Stimulated activated naive CD4-positive, alpha-beta T cell (primary cell): ENCODE results near the gene TBL1Y.
"Not testable (repeated sequence)": the region's sequence is repeated elsewhere in the genome, so short reads cannot be mapped to it uniquely, and the experiment has no call there.

Source experiments
- DNase-seq, 6 experiments: peaks; one replicate each; lab custom pipeline; 2025; lab: John Stamatoyannopoulos, UW

The TBL1Y gene

GRCh38 chrY:6972271-6972887 is 61.9 kb downstream of the TBL1Y start:
- DNase-seq, result no peak

- DNase-seq, result no peak
These were observed 64.5 kb downstream of the TBL1Y start for GRCh38 chrY:6974971-6975370.

- no peak for DNase-seq
These were observed 67.3 kb downstream of the TBL1Y start for GRCh38 chrY:6977783-6978182.

GRCh38 chrY:6983221-6983620 is 72.7 kb downstream of the TBL1Y start:
- no peak for DNase-seq

- DNase-seq, result no peak
These were observed 77.3 kb downstream of the TBL1Y start for GRCh38 chrY:6987811-6988210.

GRCh38 chrY:6989886-6990620 is 79.6 kb downstream of the TBL1Y start:
- DNase-seq, result no peak

GRCh38 chrY:6992041-6992440 is 81.5 kb downstream of the TBL1Y start:
- DNase-seq, result no peak

GRCh38 chrY:6995987-6996386 is 85.5 kb downstream of the TBL1Y start:
- DNase-seq, result no peak

- no peak for DNase-seq
These were observed 87.1 kb downstream of the TBL1Y start for GRCh38 chrY:6997503-6998066.

GRCh38 chrY:6999905-7000304 is 89.4 kb downstream of the TBL1Y start:
- DNase-seq, result no peak

GRCh38 chrY:7002581-7002980 is 92.1 kb downstream of the TBL1Y start:
- no peak for DNase-seq

GRCh38 chrY:7007911-7008310 is 97.4 kb downstream of the TBL1Y start:
- DNase-seq, result no peak

- no peak for DNase-seq
These were observed 98.3 kb downstream of the TBL1Y start for GRCh38 chrY:7008578-7009355.

- no peak for DNase-seq
These were observed 102.6 kb downstream of the TBL1Y start for GRCh38 chrY:7013051-7013450.

- no peak for DNase-seq
These were observed 106.0 kb downstream of the TBL1Y start for GRCh38 chrY:7016521-7016920.

- DNase-seq, result no peak
These were observed 107.0 kb downstream of the TBL1Y start for GRCh38 chrY:7017244-7018080.

- no peak for DNase-seq
These were observed 128.5 kb downstream of the TBL1Y start for GRCh38 chrY:7039037-7039436.

- no peak for DNase-seq
These were observed 130.2 kb downstream of the TBL1Y start for GRCh38 chrY:7040662-7041061.

- DNase-seq, result no peak
These were observed 131.5 kb downstream of the TBL1Y start for GRCh38 chrY:7041983-7042382.

GRCh38 chrY:7052461-7052860 is 142.0 kb downstream of the TBL1Y start:
- not testable (repeated sequence) for DNase-seq

- no peak for DNase-seq
These were observed 146.4 kb downstream of the TBL1Y start for GRCh38 chrY:7056886-7057285.

GRCh38 chrY:7078725-7079124 is 168.2 kb downstream of the TBL1Y start:
- no peak for DNase-seq
